Measurements from ENCODE around the gene CELSR2.
A peak's percentile ranks its signal among the peaks of the same experiment; 100 is the strongest.
"Not testable (repeated sequence)": the region's sequence is repeated elsewhere in the genome, so short reads cannot be mapped to it uniquely, and the experiment has no call there.

Gene CELSR2

DNA sequence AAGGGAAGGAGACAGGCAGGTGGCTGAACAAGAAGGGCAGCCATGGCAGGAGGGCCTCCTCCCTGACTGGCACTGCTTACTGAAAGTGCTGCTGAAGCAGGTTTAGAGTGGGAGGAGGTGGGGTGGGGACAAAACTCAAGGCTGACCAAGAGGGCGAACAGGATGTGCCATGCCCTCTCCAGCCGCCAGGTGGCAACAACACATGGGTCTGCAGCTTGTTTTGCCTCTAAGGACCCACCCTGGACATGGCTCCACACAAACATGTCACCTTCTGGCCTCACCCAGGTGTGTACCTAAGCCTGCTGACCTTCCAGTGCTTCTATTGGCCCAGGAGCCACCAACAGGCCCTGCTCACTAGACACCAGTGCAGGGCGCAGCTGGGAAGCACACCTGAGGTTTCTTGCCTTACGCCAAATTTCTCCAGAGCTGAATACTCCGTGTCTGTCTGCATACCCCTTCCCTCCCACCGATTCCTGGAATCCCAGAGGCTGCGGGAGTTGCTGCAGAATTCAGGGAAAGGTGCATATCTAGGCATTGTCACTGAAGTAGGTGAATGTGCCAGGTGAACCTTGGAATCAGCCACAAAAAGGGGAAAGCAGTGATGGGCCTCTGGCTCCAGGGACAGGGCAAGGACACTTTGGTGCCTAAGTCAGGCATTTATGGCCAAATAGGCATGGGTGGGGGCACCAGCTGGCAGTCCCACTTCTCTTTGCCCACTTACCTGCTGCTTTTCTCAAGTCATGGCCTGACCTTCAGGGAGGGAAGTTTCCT lies 28.3 kb downstream of the CELSR2 start:
- DNase-seq (ENCODE audit: low read depth, low spot score) = no peak

DNA sequence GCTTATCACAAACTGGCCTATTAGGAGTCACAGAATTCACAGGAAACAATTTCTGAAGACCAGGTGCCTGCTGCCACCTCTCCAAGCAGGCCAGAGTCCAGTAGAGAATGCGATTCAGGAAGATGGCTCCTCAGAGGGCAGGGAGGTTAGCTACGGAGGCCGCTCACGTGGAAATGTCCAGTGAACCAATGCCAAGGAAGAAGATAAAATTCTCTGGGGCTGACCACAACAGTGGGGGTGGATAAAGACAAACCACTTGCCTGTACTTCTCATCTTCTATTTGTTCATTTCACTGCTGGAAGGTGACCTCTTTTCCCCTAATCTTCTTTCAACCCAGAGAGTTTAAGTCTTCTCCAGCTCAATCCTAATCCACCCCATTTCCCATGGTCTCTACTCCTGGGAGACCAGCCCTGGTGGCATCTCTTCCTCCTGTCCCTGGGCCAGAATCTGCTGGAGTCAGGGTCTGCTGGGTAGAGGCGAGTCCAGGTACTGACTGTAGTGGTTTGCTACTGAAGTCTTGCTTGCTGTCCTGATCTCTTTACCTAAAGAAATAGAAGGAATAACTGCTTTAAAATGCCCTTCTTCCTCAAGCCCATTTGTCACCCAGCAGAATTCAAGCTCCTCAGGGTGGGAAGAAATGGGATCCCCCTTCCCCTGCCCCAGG lies 30.4 kb downstream of the CELSR2 start:
- DNase-seq (ENCODE audit: low read depth, low spot score) = no peak

GRCh38 chr1:109280862-109281261 lies 31.5 kb downstream of the CELSR2 start:
- DNase-seq (ENCODE audit: low read depth, low spot score) = no peak

- no peak for DNase-seq (ENCODE audit: low read depth, low spot score)
These were observed 32.5 kb downstream of the CELSR2 start for GRCh38 chr1:109281680-109282496.

- DNase-seq (ENCODE audit: low read depth, low spot score) = no peak
These were observed 33.2 kb downstream of the CELSR2 start for GRCh38 chr1:109282497-109282951.

DNA sequence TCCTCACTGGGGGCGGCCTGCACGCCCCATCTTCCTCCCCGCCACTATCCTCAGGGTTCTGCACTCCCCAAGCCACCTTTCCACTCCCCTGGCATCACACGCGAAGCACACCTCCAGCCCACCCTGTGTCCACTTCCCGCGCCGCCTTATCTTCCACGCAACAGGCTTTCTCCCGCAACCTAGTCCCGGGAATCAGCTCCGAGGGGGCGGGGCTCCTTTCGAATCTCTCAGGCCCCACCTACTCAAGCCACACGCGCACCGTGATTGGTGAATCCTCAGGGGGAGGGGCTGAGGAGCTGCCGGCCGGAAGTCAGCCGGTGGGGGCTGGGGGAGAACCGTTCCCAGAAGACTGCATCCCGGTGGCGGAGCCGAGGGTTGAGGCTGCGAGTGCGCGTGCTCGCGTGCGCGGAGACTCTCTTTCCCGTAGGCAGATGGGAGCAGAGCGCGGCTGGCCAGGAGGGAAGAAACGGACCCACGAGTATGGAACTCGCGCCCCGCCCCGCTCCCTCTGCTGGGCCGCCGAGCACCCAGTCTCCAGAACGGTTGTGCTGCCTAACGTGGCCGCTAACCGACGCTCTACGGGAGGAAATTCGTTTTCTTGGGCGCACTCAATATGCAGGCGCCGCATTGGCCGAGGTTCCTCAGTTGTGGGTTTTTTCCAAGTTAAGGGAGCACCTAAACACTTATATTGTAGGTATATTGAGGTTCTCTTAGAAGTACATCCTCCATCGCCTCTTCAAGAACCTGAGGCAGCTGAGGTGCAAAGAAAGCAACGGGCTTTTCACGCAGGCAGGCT lies 33.8 kb downstream of the CELSR2 start, which contains the start of gene PSRC1:
PSRC1 (minus strand) TSS at position 194 of the 796 bp plus-strand sequence.
- DNase-seq (ENCODE audit: low read depth, low spot score) = peak; percentile 87

DNA sequence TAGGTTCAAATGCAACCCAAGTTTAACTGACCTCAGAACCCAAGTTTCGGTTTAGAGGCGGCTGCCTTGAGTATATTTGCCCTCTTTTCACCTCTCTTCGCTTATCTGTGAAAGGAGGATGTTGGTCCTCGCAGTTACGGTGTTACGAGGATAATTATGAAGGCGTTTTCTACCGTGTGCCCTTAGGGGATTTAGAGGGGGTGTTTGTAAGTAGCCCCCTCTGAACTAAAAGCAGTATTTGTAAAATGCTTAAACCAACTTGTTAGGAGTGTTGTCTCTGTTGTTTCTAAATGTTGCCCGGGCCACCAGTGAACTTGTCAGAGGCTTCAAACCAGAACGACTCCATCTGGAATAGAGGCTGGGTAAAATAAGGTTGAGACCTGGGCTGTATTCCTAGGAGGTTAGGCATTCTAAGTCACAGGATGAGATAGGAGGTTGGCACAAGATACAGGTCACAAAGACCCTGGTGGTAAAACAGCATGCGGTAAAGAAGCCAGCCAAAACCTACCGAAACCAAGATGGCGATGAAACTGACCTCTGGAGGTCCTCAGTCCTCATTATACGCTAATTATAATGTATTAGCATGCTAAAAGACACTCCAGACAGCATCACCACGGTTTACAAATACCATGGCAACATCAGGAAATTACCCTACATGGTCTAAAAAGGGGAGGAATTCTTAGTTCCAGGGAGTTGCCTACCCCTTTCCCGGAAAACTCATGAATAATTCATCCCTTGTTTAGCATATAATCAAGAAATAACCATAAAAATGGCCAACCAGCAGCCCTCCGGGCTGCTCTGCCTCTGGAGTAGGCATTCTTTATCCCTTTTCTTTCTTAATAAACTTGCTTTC lies 34.6 kb downstream of the CELSR2 start:
- no peak for DNase-seq (ENCODE audit: low read depth, low spot score)

DNA sequence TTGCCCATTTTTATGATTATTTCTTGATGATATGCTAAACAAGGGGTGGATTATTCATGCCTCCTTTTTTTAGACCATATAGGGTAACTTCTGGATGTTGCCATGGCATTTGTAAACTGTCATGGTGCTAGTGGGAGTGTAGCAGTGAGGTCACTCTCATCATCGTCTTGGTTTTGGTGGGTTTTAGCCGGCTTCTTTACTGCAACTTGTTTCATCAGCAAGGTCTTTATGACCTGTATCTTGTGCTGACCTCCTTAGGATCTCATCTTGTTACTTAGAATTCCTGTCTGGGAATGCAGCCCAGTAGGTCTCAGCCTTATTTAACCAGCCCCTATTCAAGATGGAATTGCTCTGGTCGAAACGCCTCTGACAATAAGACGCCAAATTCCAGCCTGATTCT lies 37.4 kb downstream of the CELSR2 start:
- not testable (repeated sequence) for DNase-seq (ENCODE audit: low read depth, low spot score)

DNA sequence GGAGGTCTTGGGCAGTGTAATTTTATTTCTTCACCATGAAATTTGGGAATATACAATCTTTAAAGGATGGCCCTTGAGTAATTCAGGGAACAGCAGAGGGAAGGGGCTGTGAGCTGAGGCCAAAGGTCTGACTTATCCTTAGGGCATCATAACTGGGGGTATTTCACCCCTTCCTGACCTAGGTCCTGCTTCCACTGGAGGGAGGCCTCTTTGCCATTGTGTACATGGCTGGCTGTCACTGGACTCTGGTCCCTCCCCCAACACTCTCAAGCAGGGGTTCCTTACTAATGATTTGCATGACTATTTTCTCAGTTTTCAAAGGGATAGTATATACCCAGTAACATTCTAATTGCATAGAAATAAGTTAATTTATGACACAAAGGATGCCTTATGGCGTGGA lies 40.8 kb downstream of the CELSR2 start:
- no peak for DNase-seq (ENCODE audit: low read depth, low spot score)

GRCh38 chr1:109290998-109291397 lies 41.7 kb downstream of the CELSR2 start:
- no peak for DNase-seq (ENCODE audit: low read depth, low spot score)

GRCh38 chr1:109292364-109292763 lies 43.0 kb downstream of the CELSR2 start:
- DNase-seq (ENCODE audit: low read depth, low spot score) = no peak

DNA sequence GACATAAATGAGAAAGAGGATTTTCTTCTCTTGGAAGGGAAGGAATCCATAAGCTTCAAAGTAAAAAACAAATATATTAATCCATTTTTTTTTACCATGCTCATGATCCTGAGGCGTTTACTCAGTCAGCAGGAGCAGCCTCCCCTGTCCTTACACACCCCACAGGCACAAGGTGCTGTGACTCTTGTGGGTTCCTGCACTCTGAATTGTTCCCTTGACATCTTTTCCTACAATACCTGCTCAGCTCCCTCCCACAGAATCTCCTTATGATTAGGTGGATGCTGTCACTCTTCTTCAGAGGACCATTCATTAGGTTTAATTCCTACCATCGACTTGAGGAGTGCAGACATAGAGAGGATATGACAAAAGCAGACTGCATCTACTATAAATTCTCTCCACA lies 43.7 kb downstream of the CELSR2 start:
- DNase-seq (ENCODE audit: low read depth, low spot score) = no peak

DNA sequence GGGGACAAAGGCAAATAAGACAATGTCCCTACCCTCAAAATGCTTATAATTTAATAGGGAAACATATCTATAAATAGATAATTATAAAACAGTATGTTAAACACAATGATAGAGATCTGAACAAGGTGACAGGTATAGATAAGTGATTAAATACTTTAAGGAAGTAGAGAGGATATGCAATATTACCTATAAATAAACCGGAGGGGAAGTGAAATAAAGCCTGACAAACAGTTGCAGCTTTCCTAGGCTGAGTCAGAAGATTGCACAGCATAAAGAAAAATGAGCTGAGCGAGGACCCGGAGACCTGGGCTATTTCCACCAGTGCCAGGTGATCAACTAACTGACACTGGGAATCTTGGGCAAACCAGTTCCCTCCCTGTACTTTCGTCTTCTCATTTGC lies 45.1 kb downstream of the CELSR2 start:
- no peak for DNase-seq (ENCODE audit: low read depth, low spot score)

GRCh38 chr1:109295712-109296415 lies 46.5 kb downstream of the CELSR2 start:
- no peak for DNase-seq (ENCODE audit: low read depth, low spot score)

DNA sequence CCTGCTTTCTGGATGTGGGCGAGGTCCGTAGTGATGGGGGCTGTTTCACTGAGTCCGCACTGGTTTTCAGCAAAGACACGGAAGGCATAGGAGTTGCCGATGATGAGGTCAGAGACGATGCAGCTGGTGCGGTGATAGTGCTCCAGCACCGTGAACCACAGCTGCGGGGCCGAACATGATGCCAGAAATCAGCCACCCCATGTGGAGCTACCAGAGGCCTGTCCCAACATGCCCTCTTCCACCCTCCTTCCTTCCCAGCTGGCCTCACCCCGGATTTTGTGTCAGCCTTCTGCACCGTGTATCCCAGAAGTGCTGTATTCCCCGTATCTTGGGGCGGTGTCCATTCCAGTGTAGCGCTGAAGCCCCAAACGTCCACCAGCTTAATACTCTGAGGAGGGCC lies 47.4 kb downstream of the CELSR2 start:
- no peak for DNase-seq (ENCODE audit: low read depth, low spot score)

- DNase-seq (ENCODE audit: low read depth, low spot score) = peak; percentile 40
These were observed 49.6 kb downstream of the CELSR2 start for GRCh38 chr1:109298666-109299557.

- DNase-seq (ENCODE audit: low read depth, low spot score) = peak; percentile 41
These were observed 50.4 kb downstream of the CELSR2 start for GRCh38 chr1:109299558-109300343.

DNA sequence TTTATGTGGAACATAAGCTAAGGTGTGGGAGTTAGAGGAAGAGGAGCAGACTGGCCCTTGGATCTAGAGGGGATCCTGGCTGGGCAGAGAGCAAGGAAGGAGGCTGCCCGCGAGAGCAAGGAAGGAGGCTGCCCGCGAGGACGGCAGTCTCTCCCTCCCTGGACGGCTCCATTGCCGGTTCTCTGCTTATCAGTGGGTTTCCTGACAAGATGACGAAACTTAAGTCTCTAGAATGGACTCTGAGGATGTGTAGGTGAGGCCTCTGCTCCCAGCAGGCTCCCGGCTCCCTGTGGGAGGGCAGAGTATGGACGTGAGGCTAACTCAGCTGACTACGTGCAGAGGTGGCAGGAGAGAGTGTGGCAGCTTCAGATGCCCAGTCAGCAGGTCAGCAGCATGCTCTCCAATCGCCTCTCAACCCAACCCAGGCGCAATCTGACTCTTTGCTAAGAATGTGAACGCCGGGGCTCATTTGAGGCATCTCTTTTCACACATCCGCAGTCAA lies 51.4 kb downstream of the CELSR2 start:
- DNase-seq (ENCODE audit: low read depth, low spot score) = no peak

All from brain pericyte (primary cell).